Amygdala (tissue), 56 donors: ENCODE measurements around the gene SOCS4.
A peak's percentile ranks its signal among the peaks of the same experiment; 100 is the strongest.
"Not testable (repeated sequence)": the region's sequence is repeated elsewhere in the genome, so short reads cannot be mapped to it uniquely, and the experiment has no call there.

ENCODE experiments used
- DNase-seq, 56 donors: peaks; one replicate each; lab custom pipeline; 2025; lab: John Stamatoyannopoulos, UW

The SOCS4 gene, protein sequence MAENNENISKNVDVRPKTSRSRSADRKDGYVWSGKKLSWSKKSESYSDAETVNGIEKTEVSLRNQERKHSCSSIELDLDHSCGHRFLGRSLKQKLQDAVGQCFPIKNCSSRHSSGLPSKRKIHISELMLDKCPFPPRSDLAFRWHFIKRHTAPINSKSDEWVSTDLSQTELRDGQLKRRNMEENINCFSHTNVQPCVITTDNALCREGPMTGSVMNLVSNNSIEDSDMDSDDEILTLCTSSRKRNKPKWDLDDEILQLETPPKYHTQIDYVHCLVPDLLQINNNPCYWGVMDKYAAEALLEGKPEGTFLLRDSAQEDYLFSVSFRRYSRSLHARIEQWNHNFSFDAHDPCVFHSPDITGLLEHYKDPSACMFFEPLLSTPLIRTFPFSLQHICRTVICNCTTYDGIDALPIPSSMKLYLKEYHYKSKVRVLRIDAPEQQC

DNA sequence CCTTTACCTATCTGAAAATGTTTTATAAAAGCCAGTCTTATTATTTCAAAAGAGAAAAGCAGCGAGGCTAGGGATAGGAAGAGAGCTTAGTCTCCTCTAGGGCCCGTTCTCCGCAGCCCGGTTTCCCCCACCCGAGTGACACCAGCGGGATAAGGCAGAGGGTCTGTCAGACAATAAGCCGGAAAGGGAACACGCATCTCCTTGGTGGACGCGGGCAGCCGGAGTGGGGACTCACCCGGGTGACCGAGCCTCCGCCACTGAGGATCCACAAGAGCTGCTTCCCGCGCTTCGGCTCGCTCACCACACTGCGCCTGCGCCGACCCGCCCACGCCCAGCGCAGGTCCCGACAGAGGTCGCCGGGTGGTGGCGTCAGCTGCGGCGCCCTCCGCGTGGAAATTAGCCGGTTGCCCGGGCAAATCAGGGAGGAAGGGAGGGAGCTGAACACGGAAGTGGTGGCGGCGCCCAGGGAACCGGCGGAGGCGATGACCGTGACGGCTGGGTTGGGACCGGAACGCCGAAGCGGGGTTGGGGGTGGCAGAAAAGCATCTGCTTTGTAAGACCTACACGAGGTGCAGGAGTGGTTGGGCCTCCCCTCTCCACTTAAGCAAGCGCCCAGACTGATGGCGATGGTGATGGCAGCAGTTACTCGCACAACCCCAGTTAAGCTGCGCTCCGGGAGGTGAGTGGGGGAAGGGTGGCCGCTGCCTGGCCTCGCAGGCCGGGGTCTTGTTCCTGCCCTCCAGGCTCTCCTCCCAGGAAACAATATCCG lies at the start of gene SOCS4, which contains the start of gene WDHD1:
Gene SOCS4, plus strand, starts transcription at position 444 of the 769 bp plus-strand sequence. CDS start 15,806 bp downstream, outside the sequence.
Gene WDHD1, minus strand, starts transcription at position 307 of the 769 bp plus-strand sequence. CDS start 312 bp downstream, outside the sequence.
- DNase-seq: peak; percentile 69 to 98 (median 92)

DNA sequence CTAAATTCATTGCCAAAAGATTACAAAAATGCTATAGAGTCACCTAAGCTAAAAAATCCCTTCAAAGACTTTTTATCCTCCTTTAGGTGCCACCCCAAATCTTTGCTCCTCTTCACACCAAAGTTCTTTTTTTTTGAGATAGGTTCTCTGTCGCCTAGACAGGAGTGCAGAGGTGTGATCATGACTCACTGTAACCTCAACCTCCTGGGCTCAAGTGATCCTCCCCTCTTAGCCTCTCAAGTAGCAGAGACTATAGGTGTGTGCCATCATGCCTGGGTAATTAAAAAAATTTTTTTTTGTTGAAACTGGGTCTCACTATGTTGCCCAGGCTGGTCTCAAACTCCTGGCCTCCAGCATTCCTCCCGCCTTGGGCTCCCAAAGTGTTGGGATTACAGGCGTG lies 48.0 kb upstream of the SOCS4 start:
- no peak for DNase-seq

DNA sequence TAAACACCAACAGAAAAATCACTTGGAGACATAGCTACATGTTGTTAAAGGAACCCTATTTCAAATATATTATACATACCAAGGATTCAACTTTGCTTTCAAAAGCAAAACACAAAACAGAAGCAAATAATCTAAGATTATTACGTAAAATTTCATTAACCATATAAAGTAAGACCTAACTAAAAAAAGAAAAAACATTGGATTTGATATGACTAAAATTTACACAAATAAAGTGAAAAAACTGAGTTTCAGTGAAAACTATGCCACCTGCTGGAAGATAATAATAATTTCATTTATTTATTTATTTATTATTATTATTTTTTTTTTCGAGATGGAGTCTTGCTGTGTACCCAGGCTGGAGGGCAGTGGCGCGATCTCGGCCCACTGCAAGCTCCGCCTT lies 45.3 kb upstream of the SOCS4 start:
- DNase-seq: no peak

DNA sequence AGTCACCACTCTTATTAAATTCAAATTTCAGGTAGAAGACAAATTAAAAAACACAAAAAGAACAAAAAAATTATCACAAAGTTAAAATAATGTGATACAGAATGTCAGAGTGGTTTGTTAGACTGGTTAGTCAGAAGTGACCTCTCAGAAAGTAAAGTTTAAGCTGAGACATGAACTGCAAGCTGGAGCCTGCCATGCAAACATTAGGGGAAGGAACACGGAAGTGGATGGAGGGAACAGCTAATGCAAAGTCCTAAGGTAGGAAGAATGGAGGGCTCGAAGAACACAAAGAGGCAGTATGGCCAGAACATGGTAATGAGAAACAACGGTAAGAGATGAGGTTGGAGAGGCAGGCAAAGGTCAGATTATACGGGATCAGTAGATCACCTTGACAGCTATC lies 41.9 kb upstream of the SOCS4 start:
- no peak for DNase-seq

DNA sequence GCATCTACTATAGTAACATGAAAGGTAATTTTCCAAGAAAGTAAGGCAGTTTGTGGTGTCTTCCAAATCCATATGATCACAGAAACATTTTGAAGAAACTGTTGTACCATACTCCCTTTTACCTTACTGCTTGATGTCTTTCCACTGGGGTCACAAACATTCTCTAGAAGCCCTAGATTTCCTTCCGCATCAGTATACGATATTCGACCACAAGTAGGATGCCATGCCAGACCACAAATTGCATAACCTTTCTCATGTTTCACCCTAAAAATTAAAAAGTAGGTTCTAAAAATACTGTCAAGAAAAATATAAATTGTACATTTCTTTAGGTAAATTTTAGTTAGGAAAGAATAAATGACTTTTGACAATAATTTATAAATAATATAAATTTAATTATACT lies 26.7 kb upstream of the SOCS4 start:
- DNase-seq: no peak

DNA sequence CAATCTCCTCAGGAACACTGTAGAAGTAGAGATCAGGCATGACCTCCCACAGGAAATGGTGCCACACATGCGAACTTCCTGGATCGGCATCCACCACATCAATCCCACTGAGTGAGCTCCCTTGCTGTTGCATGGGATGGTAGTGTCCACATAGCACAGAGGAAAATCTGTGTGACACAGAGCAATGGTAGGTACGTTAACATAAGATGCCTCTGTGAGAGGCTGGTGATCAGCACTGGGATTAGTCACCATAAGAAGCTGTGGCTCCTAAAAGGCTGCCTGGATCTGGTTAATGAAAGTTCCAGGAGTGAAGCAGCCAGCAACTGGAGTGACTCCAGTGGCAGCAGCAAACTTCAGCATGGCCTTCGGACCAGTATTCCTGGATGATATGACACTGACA lies 22.0 kb upstream of the SOCS4 start:
- DNase-seq: no peak

DNA sequence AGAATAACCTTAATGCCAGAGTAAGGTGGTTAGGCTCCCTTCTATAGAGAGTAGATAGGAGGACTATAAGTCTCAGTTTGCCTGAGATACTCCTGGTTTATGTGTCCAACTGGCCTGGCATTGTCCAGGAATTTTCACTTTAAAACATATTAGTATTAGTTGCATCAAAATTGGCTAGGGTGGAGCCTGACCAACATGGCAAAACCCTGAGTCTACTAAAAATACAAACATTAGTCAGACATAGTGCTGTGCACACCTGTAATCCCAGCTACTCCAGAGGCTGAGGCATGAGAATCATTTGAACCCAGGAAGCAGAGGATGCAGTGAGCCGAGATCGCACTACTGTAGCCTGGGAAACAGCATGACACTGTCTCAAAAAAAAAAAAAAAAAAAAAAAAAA lies 12.0 kb upstream of the SOCS4 start:
- DNase-seq: no peak

DNA sequence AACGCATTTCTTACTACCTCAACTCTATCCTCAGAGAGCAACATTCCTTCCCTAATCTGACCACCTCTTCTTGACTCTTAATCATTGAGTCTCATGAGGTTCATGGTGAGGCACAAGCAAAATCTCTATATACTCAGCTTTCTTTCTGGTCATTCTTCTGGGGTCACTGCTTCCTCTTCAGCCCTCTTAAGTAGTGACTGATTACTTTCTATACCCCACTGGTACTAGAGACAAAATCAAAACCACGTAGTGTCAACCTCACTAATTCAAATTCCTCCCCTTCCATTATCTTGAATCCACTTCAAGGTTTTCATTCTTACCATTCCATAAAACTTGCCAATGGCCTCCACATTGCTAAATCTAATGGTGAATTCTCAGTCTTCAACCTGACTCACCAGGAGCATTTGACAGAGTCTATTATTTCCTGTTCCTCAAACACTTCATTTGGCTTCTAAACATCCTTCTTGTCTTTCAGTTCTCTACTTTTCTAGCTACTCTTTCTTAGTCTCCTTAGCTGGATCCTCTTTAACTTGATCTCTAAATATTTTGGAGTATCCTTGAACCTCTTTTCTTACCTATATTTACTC lies 7.0 kb upstream of the SOCS4 start:
- DNase-seq: no peak

DNA sequence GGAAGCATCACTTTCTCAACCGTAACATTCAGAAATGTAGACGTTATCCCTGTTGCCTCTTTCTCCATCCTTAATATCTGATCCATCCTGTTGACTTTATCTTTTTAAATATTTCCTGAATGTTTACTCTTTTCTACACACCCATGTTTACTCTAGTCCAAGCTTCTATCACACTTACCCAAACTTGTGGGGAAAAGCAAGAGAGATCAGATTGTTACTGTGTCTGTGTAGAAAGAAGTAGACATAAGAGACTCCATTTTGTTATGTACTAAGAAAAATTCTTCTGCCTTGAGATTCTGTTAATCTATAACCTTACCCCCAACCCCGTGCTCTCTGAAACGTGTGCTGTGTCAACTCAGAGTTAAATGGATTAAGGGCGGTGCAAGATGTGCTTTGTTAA lies 2.7 kb upstream of the SOCS4 start:
- not testable (repeated sequence) for DNase-seq

DNA sequence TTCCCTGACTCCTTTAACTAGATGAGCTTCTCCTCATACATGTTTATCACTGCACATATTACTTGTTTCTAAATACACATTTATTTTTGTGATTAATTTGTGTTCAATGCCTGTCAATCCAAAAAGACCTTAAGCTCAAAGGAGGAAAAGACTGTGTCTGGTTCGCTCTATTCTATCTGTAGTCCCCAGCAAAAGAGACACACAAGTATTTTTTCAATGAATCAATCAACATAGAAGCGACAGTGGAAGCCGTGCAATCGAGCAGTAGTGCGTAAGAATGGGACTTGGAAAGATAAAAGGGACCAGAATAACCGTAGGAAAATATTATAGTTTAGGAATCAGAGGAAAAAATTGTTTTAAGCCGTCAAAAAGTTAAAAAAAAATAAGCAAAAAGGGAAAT lies 1.1 kb upstream of the SOCS4 start:
- DNase-seq: no peak

DNA sequence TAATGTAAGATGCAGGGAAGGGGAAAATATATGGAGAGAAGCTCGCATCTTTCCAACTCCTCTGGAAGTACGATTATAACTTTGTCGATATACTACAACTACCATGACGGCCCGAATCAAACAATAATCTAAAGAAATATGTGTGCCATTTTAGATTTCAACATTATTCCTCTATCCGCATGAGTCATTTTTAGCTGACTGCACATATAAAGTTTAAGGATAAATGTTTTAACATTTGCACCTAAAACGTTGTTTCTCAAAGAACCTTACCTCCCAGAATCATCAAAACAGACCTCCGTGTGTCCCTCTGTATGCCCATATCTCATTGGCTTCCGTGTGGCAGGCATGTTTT lies 619 bp upstream of the SOCS4 start:
- no peak for DNase-seq

DNA sequence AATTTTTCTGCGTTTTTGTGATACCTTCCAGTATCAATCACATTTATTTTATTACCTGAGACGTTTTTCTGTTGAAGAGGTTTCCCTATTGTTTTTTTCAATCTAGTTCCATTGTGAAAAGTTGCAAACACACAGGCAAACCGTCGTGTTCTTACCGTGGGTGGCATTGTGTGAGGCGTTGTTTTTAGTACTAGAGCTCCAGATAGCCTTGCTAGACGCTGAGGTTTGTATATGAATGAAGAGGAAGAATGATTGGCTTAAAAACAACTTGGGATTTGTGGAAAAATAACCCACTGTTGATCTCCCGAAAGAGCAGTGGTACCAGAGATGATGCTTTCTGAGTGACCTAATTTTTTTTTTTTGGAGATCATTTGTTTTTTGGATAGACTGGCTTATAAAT lies 1.0 kb downstream of the SOCS4 start:
- peak in 1 of 56 donors; percentile 3 for DNase-seq

DNA sequence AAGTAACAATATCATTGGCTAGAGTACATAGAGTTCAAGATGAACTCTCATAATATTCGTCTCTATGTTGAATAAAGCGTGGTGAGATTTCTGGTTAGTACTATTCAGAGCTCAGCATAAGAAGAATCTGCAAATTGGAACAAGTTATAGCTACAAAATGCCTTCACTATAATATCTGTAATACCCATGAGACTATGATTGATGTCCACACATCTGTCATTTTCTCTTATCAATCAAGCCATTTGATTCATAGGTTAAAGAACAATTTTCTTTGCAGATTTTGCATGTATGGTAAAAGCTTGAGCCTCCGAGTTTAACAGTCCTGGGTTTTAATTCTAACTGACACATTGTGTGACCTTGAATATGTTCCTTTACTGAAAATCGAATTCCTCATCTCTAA lies 1.4 kb downstream of the SOCS4 start:
- no peak for DNase-seq

DNA sequence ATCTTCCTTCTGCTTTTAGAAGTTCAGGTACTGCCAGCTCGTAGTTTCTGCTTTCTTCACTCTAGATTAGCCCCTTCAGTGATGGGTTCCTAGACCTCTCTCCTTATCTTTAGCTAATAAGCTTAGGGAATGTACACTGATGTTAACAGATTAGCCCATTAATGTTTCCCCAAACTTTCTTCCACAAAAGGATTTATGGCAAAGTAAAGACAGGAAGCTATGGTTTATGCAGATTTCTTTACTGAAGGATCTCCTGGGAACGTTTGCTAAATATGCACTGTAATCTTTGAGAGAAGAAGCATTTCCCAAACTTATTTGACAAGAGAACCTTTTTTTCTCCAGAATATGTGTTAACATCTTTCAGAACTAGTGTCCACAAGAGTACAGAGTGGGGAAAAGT lies 4.2 kb downstream of the SOCS4 start:
- DNase-seq: no peak

DNA sequence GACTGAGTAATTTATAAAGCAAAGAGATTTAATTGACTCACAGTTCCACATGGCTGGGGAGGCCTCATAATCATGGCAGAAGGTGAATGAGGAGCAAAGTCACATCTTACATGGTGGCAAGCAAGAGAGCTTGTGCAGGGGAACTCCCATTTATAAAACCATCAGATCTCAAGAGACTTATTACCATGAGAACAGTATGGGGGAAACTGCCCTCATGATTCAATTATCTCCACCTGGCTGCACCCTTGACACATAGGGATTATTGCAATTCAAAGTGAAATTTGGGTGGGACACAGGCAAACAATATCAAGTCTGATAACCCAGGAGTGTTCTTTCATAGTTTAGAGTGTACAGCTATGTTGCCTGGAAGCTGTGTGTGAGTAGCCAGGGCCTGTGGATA lies 11.0 kb downstream of the SOCS4 start:
- not testable (repeated sequence) for DNase-seq

DNA sequence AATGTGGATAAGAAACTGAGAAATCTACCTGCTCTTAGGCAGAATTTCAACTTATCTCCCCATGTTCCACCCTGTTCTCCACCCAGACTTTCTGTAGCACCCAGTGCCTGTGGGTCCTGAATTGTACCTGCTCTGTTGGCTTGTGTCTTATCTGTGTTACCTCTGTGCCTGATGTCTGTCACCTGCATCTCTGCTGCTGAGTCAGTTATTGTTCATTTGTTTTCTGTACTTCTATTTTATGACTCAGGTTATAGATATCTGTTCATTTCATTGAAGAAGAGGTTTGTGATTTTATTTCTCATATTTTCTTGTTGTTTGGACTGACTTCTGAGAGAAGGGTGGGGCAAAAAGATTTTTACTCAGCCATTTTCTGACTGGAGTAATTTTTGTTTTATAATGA lies 11.7 kb downstream of the SOCS4 start:
- no peak for DNase-seq

DNA sequence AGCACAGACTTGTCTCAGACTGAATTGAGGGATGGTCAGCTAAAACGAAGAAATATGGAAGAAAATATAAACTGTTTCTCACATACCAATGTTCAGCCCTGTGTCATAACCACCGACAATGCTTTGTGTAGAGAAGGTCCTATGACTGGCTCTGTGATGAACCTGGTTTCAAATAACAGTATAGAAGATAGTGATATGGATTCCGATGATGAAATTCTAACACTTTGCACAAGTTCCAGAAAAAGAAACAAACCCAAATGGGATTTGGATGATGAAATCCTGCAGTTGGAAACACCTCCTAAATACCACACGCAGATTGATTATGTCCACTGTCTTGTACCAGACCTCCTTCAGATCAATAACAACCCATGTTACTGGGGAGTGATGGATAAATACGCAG lies 16.5 kb downstream of the SOCS4 start:
- no peak for DNase-seq

DNA sequence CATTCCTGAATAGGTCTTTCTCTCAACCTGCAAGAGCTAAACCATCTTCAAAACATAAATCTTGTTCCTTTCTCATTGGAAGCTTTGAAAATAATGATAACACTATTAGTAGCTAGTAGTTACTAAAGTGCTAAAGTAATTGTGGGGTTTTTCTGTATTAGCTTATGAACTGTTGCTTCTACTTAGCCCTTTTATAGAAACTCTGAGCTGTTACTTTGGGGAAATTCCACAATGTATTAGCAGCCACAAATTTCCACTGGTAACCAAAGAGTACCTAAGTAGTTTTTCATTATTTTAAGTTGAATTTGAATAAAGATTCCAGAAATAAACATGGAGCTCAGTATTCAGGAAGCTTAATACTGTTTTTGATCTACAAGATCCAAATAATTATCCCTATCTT lies 18.1 kb downstream of the SOCS4 start:
- no peak for DNase-seq

DNA sequence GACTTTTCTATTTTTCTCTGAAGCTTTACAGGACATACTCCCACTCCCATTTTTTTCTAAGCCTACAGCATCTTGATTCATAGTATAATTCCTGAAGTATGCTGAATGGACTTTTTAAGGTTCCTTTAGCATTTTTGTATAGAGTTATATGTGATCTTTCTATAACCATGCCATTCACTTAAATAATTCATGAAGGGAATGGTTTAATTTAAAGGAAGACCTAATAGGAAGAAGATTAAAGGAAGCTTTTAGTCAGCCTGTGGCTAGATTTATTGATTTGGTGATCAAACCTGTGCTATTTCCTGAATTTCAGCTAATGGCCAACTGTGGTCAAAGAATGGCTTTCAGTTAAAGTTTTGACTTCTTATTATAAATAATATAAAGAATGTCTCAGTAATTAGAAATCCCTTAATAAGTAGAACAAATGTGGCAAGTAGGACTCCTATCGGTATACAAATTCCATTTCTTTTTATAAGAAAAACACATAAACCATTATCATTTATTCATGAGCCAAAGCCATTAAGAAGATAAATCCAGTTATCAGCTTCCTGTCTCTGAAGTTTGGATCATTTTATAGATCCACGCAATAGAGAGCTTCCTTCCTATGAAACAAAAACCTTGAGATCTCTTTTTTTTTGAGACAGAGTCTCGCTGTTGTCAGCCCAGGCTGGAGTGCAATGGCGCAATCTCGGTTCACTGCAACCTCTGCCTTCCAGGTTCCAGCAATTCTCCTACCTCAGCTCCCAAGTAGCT lies 20.4 kb downstream of the SOCS4 start:
- no peak for DNase-seq

DNA sequence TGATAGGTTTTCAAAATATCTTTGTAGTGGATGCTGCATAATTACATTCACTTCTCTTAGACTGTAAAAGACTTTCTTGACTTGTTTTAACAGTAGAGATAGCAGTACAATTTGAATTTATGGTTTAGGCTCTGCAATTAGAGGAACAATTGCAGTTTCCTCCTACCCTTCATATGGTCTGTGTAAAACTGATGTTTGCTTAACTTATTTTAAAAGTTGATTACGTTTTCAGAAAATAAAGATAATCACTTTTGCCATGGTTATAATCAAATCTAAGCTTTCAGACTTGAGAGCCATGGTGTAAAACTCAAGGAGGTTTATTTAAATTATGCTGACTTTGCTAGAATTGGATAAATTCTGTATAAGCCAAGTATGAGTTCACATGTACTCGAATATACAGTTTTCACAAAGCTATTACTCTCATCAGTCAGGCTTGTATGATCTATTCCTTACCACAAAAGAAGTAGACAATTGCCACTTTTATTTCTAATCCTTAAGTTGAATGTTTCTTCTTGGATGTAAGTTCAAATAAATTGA lies 21.9 kb downstream of the SOCS4 start:
- no peak for DNase-seq

DNA sequence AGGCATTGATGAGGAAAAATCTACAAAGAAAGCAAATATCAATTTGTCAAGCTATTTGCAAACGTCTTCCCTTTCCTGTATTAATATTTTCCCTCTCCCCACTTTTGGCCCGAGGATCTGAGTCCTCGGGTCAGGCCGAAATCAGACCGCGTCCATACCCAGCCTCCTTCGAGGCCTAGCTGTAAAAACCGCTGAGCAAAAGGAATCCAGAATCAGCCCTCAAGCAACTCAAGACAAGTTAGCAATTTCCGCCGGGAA lies 24.1 kb downstream of the SOCS4 start:
- no peak for DNase-seq
